ENCODE data around the gene DHRS7B. TPM values are rescaled to one million over a fixed set of nuclear protein-coding genes. Genes with fewer than 3 reads are reported as not detected.

Gene DHRS7B
- total RNA-seq, 1 donor from 2014 or later: 19.9 TPM

DNA sequence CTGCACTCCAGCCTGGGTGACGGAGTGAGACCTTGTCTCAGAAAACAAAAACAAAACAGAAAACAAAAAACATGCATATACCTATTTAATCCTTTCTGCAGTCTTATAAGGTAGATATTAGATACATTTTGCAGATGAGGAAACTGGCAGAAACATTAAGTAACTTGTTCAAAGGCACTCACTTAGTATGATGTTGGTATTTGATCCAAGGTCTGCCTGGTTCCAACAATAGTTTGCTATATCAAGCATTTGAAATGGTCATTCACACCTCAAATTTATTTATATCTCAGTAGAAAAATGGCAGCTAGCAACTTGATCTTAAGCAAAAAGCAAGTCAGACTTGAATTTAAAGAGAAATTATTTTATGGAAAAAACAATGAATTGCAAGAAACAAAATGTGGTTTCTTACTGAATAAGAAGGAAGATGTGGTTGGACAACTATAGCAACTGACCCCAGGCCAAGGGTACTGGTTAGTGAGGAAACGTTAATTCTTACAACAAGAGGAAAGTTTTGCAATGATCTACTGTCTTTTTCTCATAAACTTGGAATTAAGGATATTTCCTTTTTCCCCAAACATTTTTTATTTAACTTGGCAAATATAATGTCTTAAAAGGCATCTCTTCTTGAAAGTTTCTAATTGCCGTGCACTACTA lies 19.7 kb downstream of the DHRS7B start:
- Mint-ChIP-seq H3K27ac (no peak overlapping the region), H3K36me3 (ENCODE audit: insufficient read depth) (peaks cover 43% of the 10 kb centered on the region), H3K4me3 (ENCODE audit: low read depth) (no peak overlapping the region), H3K4me1 (ENCODE audit: low read depth) (no peaks in the 10 kb centered on the region), H3K9me3 (ENCODE audit: low read depth) (peaks cover 42% of the 10 kb centered on the region), H3K27me3 (no peaks in the 10 kb centered on the region)
- TF ChIP-seq, protein P1, sequence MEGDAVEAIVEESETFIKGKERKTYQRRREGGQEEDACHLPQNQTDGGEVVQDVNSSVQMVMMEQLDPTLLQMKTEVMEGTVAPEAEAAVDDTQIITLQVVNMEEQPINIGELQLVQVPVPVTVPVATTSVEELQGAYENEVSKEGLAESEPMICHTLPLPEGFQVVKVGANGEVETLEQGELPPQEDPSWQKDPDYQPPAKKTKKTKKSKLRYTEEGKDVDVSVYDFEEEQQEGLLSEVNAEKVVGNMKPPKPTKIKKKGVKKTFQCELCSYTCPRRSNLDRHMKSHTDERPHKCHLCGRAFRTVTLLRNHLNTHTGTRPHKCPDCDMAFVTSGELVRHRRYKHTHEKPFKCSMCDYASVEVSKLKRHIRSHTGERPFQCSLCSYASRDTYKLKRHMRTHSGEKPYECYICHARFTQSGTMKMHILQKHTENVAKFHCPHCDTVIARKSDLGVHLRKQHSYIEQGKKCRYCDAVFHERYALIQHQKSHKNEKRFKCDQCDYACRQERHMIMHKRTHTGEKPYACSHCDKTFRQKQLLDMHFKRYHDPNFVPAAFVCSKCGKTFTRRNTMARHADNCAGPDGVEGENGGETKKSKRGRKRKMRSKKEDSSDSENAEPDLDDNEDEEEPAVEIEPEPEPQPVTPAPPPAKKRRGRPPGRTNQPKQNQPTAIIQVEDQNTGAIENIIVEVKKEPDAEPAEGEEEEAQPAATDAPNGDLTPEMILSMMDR (IDR thresholded peaks at IDR 0.05; ENCODE audit: unreplicated experiment): no peak
- DNase-seq (ENCODE audit: low spot score, unreplicated experiment): no peak

- H3K27ac Mint-ChIP-seq: no peak overlapping the region
- no peaks in the 10 kb centered on the region for H3K4me1 Mint-ChIP-seq (ENCODE audit: low read depth)
- H3K4me3 Mint-ChIP-seq (ENCODE audit: low read depth): no peak overlapping the region
- DNase-seq (ENCODE audit: low spot score, unreplicated experiment): no peak
- H3K9me3 Mint-ChIP-seq (ENCODE audit: low read depth): peaks cover 53% of the 10 kb centered on the region
- no peaks in the 10 kb centered on the region for H3K27me3 Mint-ChIP-seq
- TF ChIP-seq, protein P1 (IDR thresholded peaks at IDR 0.05; ENCODE audit: unreplicated experiment): no peak
- peaks cover 47% of the 10 kb centered on the region for H3K36me3 Mint-ChIP-seq (ENCODE audit: insufficient read depth)
Observed at GRCh38 chr17:21149621-21150020, 22.9 kb downstream of the DHRS7B start.

GRCh38 chr17:21152731-21153130 lies 26.0 kb downstream of the DHRS7B start:
- H3K4me3 Mint-ChIP-seq (ENCODE audit: low read depth): no peak overlapping the region
- TF ChIP-seq, protein P1 (IDR thresholded peaks at IDR 0.05; ENCODE audit: unreplicated experiment): no peak
- no peak overlapping the region for H3K27ac Mint-ChIP-seq
- peaks cover 55% of the 10 kb centered on the region for H3K9me3 Mint-ChIP-seq (ENCODE audit: low read depth)
- DNase-seq (ENCODE audit: low spot score, unreplicated experiment): no peak
- peaks cover 31% of the 10 kb centered on the region for H3K36me3 Mint-ChIP-seq (ENCODE audit: insufficient read depth)
- H3K4me1 Mint-ChIP-seq (ENCODE audit: low read depth): no peaks in the 10 kb centered on the region
- H3K27me3 Mint-ChIP-seq: no peaks in the 10 kb centered on the region

GRCh38 chr17:21157586-21158370 lies 31.0 kb downstream of the DHRS7B start:
- H3K4me3 Mint-ChIP-seq (ENCODE audit: low read depth): no peak overlapping the region
- DNase-seq (ENCODE audit: low spot score, unreplicated experiment): no peak
- H3K27ac Mint-ChIP-seq: no peak overlapping the region
- H3K4me1 Mint-ChIP-seq (ENCODE audit: low read depth): peaks cover 7% of the 10 kb centered on the region
- TF ChIP-seq, protein P1 (IDR thresholded peaks at IDR 0.05; ENCODE audit: unreplicated experiment): no peak
- H3K36me3 Mint-ChIP-seq (ENCODE audit: insufficient read depth): peaks cover 15% of the 10 kb centered on the region
- peaks cover 37% of the 10 kb centered on the region for H3K9me3 Mint-ChIP-seq (ENCODE audit: low read depth)
- H3K27me3 Mint-ChIP-seq: no peaks in the 10 kb centered on the region

DNA sequence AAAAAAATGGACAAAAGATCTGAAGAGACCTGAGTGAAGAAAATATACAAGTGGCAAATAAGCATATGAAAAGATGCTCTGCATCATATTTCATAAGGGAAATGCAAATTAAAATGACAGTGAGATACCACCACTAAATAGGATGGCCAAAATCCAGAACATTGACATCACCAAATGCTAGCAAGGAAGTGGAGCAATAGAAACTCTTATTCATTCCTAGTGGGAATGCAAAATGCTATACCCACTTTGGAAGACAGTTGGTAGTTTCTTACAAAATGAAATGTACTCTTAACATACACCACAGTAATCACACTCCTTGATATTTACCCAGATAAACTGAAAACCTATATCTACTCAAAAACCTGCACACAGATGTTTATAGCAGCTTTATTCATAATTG lies 33.6 kb downstream of the DHRS7B start:
- H3K4me1 Mint-ChIP-seq (ENCODE audit: low read depth): peaks cover 7% of the 10 kb centered on the region
- TF ChIP-seq, protein P1 (IDR thresholded peaks at IDR 0.05; ENCODE audit: unreplicated experiment): no peak
- peaks cover 4% of the 10 kb centered on the region for H3K36me3 Mint-ChIP-seq (ENCODE audit: insufficient read depth)
- no peak overlapping the region for H3K4me3 Mint-ChIP-seq (ENCODE audit: low read depth)
- H3K9me3 Mint-ChIP-seq (ENCODE audit: low read depth): peaks cover 14% of the 10 kb centered on the region
- no peaks in the 10 kb centered on the region for H3K27me3 Mint-ChIP-seq
- H3K27ac Mint-ChIP-seq: no peak overlapping the region
- no peak for DNase-seq (ENCODE audit: low spot score, unreplicated experiment)
